Lower leg skin (tissue), 4 donors: ENCODE results near the gene CSTF1. TPM values are rescaled to one million over a fixed set of nuclear protein-coding genes. Genes with fewer than 3 reads are reported as not detected.

Experiments used
- DNase-seq, 2 donors: peaks; one replicate each; pipeline ENCODE4 v3.0.0-alpha.2; 2019; ENCODE audit warnings: low spot score in 2 of 2
- H3K4me3 ChIP-seq: fragments of 200-600 bp; sonication (generic); 2 replicates; pipeline ENCODE4 v1.5.1; 2017; ENCODE audit warnings: mild to moderate bottlenecking, low read depth; ENCODE audit not compliant: poor library complexity, severe bottlenecking
- CTCF ChIP-seq, 3 donors: fragments of 450-650 bp; IDR thresholded peaks; one replicate each; pipeline ENCODE4 v1.5.1; 2016; ENCODE audit warnings: antibody characterized with exemption in 3 of 3, mild to moderate bottlenecking in 3 of 3, moderate library complexity in 2 of 3
- POLR2A ChIP-seq, 2 donors: fragments of 450-650 bp; IDR thresholded peaks; one replicate each; pipeline ENCODE4 v1.6.1; 2016 to 2017; ENCODE audit warnings: antibody characterized with exemption in 2 of 2, mild to moderate bottlenecking in 1 of 2, moderate library complexity in 1 of 2
- WGBS, 2 donors: methylation state at CpG; one replicate each; pipeline ENCODE4 v1.1.5; 2018; 5-methylcytosine and 5-hydroxymethylcytosine counted together
- intact Hi-C: fragments of 100-400 bp; cut with DNase I; formaldehyde crosslinking; loops from one replicate; pipeline ENCODE4 v1.15.0; 2023; ENCODE audit warnings: low total_unique reads
- total RNA-seq, 4 donors: library from RNA; depleted of rRNA; stranded (reverse); fragments of >200 nt; gene quantifications; one replicate each; pipeline ENCODE4 v1.1.0, GENCODE V29; 2016

Gene CSTF1
- total RNA-seq, 4 donors from 2014 or later = 29.5 to 41.4 (median 31.6) TPM

- TF ChIP-seq POLR2A (IDR thresholded peaks at IDR 0.05) = no peak
- no peak for TF ChIP-seq CTCF (IDR thresholded peaks at IDR 0.05)
- WGBS, 2 donors = 48% methylated on average over 10 of the region's 10 CpGs
- H3K4me3 ChIP-seq = no peak within 1 kb of the TSS
- intact Hi-C loops = no loop called here
- peak in 1 of 2 donors; percentile 77 for DNase-seq
Measured at GRCh38 chr20:56411759-56412472, 19.5 kb downstream of the CSTF1 start, which contains the start of gene CASS4. Gene CASS4, plus strand, starts transcription at chr20:56412260. Its CDS starts 199 bp downstream, at chr20:56412459.

GRCh38 chr20:56412473-56412790 lies 20.0 kb downstream of the CSTF1 start:
- intact Hi-C loops = no loop called here
- WGBS, 2 donors = 87 to 92% methylated on average over 7 of the region's 7 CpGs
- no peak for DNase-seq
- no peak overlapping the region for H3K4me3 ChIP-seq
- TF ChIP-seq CTCF (IDR thresholded peaks at IDR 0.05) (no peak), POLR2A (IDR thresholded peaks at IDR 0.05) (no peak)

- WGBS, 2 donors = 87 to 100% methylated on average over 3 of the region's 3 CpGs
- no peak overlapping the region for H3K4me3 ChIP-seq
- no peak for DNase-seq
- TF ChIP-seq CTCF (IDR thresholded peaks at IDR 0.05) (no peak), POLR2A (IDR thresholded peaks at IDR 0.05) (no peak)
- intact Hi-C loops = no loop called here
Measured at GRCh38 chr20:56412949-56413348, 20.5 kb downstream of the CSTF1 start.

GRCh38 chr20:56414842-56415765 lies 22.7 kb downstream of the CSTF1 start:
- intact Hi-C loops = no loop called here
- 80 to 81% methylated on average over 12 of the region's 12 CpGs for WGBS, 2 donors
- H3K4me3 ChIP-seq = no peak overlapping the region
- DNase-seq = peak in 1 of 2 donors; percentile 6
- no peak for TF ChIP-seq CTCF (IDR thresholded peaks at IDR 0.05)
- TF ChIP-seq POLR2A (IDR thresholded peaks at IDR 0.05) = no peak

GRCh38 chr20:56417402-56417801 lies 25.0 kb downstream of the CSTF1 start:
- WGBS, 2 donors = 86 to 94% methylated on average over 7 of the region's 7 CpGs
- H3K4me3 ChIP-seq = no peak overlapping the region
- TF ChIP-seq CTCF (IDR thresholded peaks at IDR 0.05) (no peak), POLR2A (IDR thresholded peaks at IDR 0.05) (no peak)
- intact Hi-C loops = no loop called here
- DNase-seq = peak in 1 of 2 donors; percentile 36
